Measurements from ENCODE around the gene ZSCAN2. TPM values are rescaled to one million over a fixed set of nuclear protein-coding genes. Genes with fewer than 3 reads are reported as not detected.

Gene ZSCAN2
- total and polyA plus RNA-seq, 10 donors = 4.6 to 15.1 (median 9.9) TPM

DNA sequence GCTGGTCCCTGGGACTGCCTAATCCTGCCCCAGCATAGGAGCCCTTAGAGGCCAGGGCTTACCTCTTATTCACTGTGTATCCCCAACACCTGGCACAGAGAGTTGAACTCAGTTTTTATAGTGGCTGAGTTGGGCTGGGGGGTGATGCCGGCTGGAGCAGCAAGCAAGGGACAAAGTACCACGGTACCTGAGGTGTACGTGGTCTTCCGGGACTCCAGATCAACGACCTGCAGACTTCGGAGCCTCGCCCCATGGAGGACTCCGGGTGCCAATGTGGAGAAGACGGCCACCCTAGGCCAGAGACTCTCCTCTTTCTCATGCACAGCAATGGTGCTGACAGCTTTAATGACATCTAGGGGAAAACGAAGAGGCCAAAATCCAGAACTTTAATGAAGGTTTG is 45.2 kb downstream of the ZSCAN2 start:
- peaks cover 0 to 100% (median 98%) of the 10 kb centered on the region in 6 donors for H3K36me3 ChIP-seq
- intact Hi-C loops (cut with DNase I; ENCODE audit: low total_unique reads) = no loop called here
- H3K4me1 ChIP-seq = peaks cover 0 to 29% (median 3%) of the 10 kb centered on the region in 6 donors
- H3K4me3 ChIP-seq = no peak overlapping the region
- WGBS, 5 donors = 91 to 95% (median 93%) methylated on average over 9 to 10 of the region's 10 CpGs
- no peaks in the 10 kb centered on the region for H3K9me3 ChIP-seq
- H3K27me3 ChIP-seq (replicated peaks in 1 of 7) = no peaks in the 10 kb centered on the region
- H3K27ac ChIP-seq = no peak overlapping the region
- no peak for DNase-seq
- TF ChIP-seq POLR2AphosphoS5 (IDR thresholded peaks at IDR 0.05) (peak in 2 of 3 donors; percentile 14 to 18), POLR2A (IDR thresholded peaks at IDR 0.05) (no peak)

DNA sequence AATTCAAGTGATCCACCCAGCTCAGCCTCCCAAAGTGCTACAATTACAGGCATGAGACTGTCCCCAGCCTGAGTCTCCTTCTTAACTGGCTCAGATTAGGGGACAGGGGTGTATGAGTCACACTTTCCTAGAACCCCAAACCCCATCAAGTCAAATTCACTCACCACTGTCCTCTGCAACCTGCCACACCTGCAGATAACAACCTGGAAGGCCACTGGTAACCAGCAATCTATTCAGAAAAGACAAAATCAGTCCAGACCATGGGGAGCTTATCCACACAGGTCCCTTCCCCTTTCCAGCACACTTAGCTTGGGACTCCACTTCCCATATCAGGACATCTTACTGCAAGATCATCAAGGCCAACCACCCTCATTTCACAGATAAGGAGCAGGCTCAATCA is 46.9 kb downstream of the ZSCAN2 start:
- no peak overlapping the region for H3K27ac ChIP-seq
- intact Hi-C loops (cut with DNase I; ENCODE audit: low total_unique reads) = no loop called here
- peaks cover 0 to 100% (median 92%) of the 10 kb centered on the region in 6 donors for H3K36me3 ChIP-seq
- peaks cover 0 to 46% (median 10%) of the 10 kb centered on the region in 6 donors for H3K4me1 ChIP-seq
- no peak for DNase-seq
- H3K9me3 ChIP-seq = no peaks in the 10 kb centered on the region
- no peaks in the 10 kb centered on the region for H3K27me3 ChIP-seq (replicated peaks in 1 of 7)
- TF ChIP-seq, protein P1, sequence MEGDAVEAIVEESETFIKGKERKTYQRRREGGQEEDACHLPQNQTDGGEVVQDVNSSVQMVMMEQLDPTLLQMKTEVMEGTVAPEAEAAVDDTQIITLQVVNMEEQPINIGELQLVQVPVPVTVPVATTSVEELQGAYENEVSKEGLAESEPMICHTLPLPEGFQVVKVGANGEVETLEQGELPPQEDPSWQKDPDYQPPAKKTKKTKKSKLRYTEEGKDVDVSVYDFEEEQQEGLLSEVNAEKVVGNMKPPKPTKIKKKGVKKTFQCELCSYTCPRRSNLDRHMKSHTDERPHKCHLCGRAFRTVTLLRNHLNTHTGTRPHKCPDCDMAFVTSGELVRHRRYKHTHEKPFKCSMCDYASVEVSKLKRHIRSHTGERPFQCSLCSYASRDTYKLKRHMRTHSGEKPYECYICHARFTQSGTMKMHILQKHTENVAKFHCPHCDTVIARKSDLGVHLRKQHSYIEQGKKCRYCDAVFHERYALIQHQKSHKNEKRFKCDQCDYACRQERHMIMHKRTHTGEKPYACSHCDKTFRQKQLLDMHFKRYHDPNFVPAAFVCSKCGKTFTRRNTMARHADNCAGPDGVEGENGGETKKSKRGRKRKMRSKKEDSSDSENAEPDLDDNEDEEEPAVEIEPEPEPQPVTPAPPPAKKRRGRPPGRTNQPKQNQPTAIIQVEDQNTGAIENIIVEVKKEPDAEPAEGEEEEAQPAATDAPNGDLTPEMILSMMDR (IDR thresholded peaks at IDR 0.05 in 8 of 11, conservative IDR thresholded peaks at IDR 0.05 in 3 of 11) = no peak
- TF ChIP-seq POLR2A (IDR thresholded peaks at IDR 0.05) = no peak
- TF ChIP-seq POLR2AphosphoS5 (IDR thresholded peaks at IDR 0.05) = no peak
- no peak overlapping the region for H3K4me3 ChIP-seq

DNA sequence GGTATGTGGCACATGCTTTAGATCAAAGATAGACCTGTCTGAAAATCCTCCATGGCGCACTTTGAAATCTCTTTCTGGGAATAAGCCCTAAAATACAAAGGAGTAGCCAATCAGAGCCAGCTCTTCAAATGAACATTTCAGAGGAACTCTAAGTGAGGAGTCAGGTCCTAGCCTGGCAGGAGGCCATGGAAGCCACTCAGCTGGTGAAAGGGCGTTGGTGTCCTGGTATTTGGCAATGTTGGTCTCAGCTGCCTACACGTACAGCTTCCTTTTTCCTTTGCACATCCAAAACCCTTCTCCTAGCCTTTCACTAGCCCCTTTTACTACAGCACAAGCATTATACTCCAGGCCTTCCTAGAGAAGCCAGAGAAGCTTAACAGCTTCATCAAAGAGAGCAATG is 47.7 kb downstream of the ZSCAN2 start:
- peaks cover 0 to 94% (median 84%) of the 10 kb centered on the region in 6 donors for H3K36me3 ChIP-seq
- DNase-seq = no peak
- no peaks in the 10 kb centered on the region for H3K27me3 ChIP-seq (replicated peaks in 1 of 7)
- no peak for TF ChIP-seq POLR2A (IDR thresholded peaks at IDR 0.05)
- TF ChIP-seq POLR2AphosphoS5 (IDR thresholded peaks at IDR 0.05) = peak in 1 of 3 donors; percentile 7
- H3K27ac ChIP-seq = peak overlapping the region in 2 of 8 donors; percentile 1 to 7
- no peak overlapping the region for H3K4me3 ChIP-seq
- no peaks in the 10 kb centered on the region for H3K9me3 ChIP-seq
- intact Hi-C loops (cut with DNase I; ENCODE audit: low total_unique reads) = no loop called here
- WGBS, 5 donors = 60 to 71% (median 64%) methylated on average over 3 of the region's 3 CpGs
- H3K4me1 ChIP-seq = peaks cover 5 to 54% (median 18%) of the 10 kb centered on the region in 6 donors

DNA sequence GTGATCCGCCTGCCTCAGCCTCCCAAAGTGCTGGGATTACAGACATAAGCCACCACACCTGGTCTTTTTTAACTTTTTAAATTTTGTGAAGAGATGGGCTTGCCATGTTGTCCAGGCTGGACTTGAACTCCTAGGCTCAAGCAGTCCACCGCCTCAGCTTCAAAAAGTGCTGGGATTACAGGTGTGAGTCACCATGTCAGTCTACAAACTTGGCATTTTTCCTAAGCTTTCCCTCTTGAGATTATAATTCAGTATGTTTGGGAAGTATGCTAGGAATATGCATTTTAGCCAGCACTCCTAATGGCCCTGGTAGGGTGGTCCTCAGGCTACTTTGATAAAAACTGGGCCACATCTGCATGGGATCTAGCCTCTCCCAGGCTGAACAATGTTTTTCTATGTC is 48.9 kb downstream of the ZSCAN2 start:
- Histone ChIP-seq H3K4me3 (no peak overlapping the region), H3K4me1 (peaks cover 6 to 62% (median 24%) of the 10 kb centered on the region in 6 donors), H3K27me3 (replicated peaks in 1 of 7) (no peaks in the 10 kb centered on the region), H3K9me3 (no peaks in the 10 kb centered on the region), H3K27ac (peak overlapping the region in 1 of 8 donors; percentile 1), H3K36me3 (peaks cover 0 to 83% (median 73%) of the 10 kb centered on the region in 6 donors)
- whole genome bisulfite sequencing, 5 donors = 97 to 100% (median 98%) methylated on average over 2 of the region's 2 CpGs
- TF ChIP-seq POLR2A (IDR thresholded peaks at IDR 0.05) (no peak), POLR2AphosphoS5 (IDR thresholded peaks at IDR 0.05) (no peak)
- TF ChIP-seq, protein P1 (IDR thresholded peaks at IDR 0.05 in 8 of 11, conservative IDR thresholded peaks at IDR 0.05 in 3 of 11) = no peak
- DNase-seq = no peak
- intact Hi-C loops (cut with DNase I; ENCODE audit: low total_unique reads) = loop anchor here (10.0 kb wide), 1 partner anchor 55 kb away; no protein-coding TSS in a partner anchor

DNA sequence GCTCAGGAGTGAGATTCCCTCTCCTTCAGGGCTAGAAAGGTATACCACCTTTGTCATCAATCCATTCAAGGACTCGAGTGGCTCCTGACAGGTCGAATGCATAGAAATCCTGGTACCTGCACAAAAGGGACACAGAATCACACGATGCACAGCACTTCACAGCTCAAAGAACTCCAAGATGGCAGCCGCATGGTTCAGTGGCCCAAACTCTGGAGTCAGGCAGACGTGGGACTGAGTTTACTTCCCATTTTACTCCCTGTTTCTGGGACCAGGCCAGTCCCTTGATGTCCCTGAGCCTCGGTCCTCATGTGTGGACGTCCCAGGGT is 52.7 kb downstream of the ZSCAN2 start:
- no peak for DNase-seq
- H3K27ac ChIP-seq = peak overlapping the region; percentile 57 to 92 (median 88)
- peaks cover 10 to 87% (median 46%) of the 10 kb centered on the region in 6 donors for H3K4me1 ChIP-seq
- peak overlapping the region; percentile 76 to 98 (median 93) for H3K4me3 ChIP-seq
- H3K36me3 ChIP-seq = peaks cover 0 to 44% (median 35%) of the 10 kb centered on the region in 6 donors
- intact Hi-C loops (cut with DNase I; ENCODE audit: low total_unique reads) = loop anchor here (10.0 kb wide), 1 partner anchor 59 kb away; no protein-coding TSS in a partner anchor
- WGBS, 5 donors = 14 to 28% (median 24%) methylated on average over 4 to 7 of the region's 7 CpGs
- no peaks in the 10 kb centered on the region for H3K27me3 ChIP-seq (replicated peaks in 1 of 7)
- no peaks in the 10 kb centered on the region for H3K9me3 ChIP-seq
- TF ChIP-seq, protein P1 (IDR thresholded peaks at IDR 0.05 in 8 of 11, conservative IDR thresholded peaks at IDR 0.05 in 3 of 11) = no peak
- TF ChIP-seq POLR2A (IDR thresholded peaks at IDR 0.05) = no peak
- TF ChIP-seq POLR2AphosphoS5 (IDR thresholded peaks at IDR 0.05) = no peak
